22Rv1 (cell line): Measurements from ENCODE around the gene PARP8.
"Not testable (repeated sequence)": the region's sequence is repeated elsewhere in the genome, so short reads cannot be mapped to it uniquely, and the experiment has no call there.

Experiments used
- H3K27ac ChIP-seq: fragments of 450-650 bp; 2 replicates; pipeline ENCODE4 v1.5.1; 2017
- CTCF ChIP-seq: fragments of 450-650 bp; IDR thresholded peaks from 2 replicates; pipeline ENCODE4 v1.5.1; 2017; ENCODE audit warnings: mild to moderate bottlenecking
- ZFX ChIP-seq: fragments of 450-650 bp; IDR thresholded peaks from 2 replicates; pipeline ENCODE4 v1.6.1; 2017; ENCODE audit warnings: antibody characterized with exemption, borderline replicate concordance

Gene PARP8

GRCh38 chr5:50763846-50764245 lies 97.4 kb downstream of the PARP8 start:
- no peak overlapping the region for H3K27ac ChIP-seq
- no peak for TF ChIP-seq CTCF
- no peak for TF ChIP-seq ZFX

- no peak for TF ChIP-seq CTCF
- no peak for TF ChIP-seq ZFX
- no peak overlapping the region for H3K27ac ChIP-seq
Observed at GRCh38 chr5:50766042-50766441, 99.6 kb downstream of the PARP8 start.

- no peak for TF ChIP-seq CTCF
- no peak for TF ChIP-seq ZFX
- H3K27ac ChIP-seq, result no peak overlapping the region
Observed at GRCh38 chr5:50766462-50766861, 100.0 kb downstream of the PARP8 start.

- no peak overlapping the region for H3K27ac ChIP-seq
- TF ChIP-seq CTCF, result no peak
- TF ChIP-seq ZFX, result no peak
Observed at GRCh38 chr5:50766967-50767366, 100.5 kb downstream of the PARP8 start.

GRCh38 chr5:50767588-50767987 lies 101.2 kb downstream of the PARP8 start:
- no peak overlapping the region for H3K27ac ChIP-seq
- TF ChIP-seq ZFX, result no peak
- TF ChIP-seq CTCF, result no peak

- no peak overlapping the region for H3K27ac ChIP-seq
- TF ChIP-seq ZFX (no peak), CTCF (no peak)
Observed at GRCh38 chr5:50768634-50769033, 102.2 kb downstream of the PARP8 start.

- TF ChIP-seq CTCF (no peak), ZFX (no peak)
- H3K27ac ChIP-seq, result no peak overlapping the region
Observed at GRCh38 chr5:50770441-50770840, 104.0 kb downstream of the PARP8 start.

GRCh38 chr5:50774446-50775175 lies 108.2 kb downstream of the PARP8 start:
- not testable (repeated sequence) for H3K27ac ChIP-seq
